Stimulated activated CD8-positive, alpha-beta memory T cell treated with anti-CD3 and anti-CD28 coated beads, Interleukin-7, amount 100 ng/mL, for 4 hours (primary cell): Measurements from ENCODE around the gene RUVBL2.
A peak's percentile ranks its signal among the peaks of the same experiment; 100 is the strongest.
"Not testable (repeated sequence)": the region's sequence is repeated elsewhere in the genome, so short reads cannot be mapped to it uniquely, and the experiment has no call there.

Experiments used
- DNase-seq, 2 donors: peaks; one replicate each; pipeline ENCODE4 v3.0.0-alpha.2; 2020; ENCODE audit warnings: low read depth in 2 of 2

RUVBL2 gene

DNA sequence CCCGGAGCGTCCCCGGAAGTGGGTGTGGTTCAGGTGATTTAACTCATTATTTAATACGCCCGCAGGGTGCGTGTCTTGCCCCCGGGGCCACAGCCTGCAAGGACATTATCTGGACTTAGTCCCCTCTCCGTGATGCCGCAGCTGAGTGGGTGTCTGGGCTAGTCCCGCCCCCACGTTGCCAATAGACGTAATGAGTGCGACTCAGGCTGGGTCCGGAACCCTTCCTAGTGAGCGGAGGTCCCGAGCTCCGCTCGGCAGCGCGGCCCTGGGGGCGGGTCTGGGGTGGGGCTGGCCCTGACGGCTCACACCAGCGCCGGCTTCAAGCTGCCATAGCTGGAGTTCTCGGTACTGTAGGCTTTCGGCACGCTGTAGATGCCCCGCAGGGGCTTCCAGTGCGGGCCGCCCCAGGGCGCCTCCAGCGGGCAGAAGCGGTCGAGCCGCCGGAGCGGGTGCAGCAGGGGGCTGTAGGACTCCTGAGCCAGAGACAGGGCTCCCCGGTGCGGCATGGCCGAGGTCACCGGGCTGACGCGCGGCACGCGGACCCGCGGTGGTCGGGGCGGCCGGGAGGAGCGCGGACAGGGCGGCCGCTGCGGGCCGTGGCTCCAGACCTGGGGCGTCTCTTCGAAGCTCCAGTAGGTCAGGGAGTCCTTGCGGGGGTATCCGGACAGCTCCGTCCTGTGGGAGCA, 24.1 kb downstream of the RUVBL2 start:
- DNase-seq: peak in 1 of 2 donors; percentile 53

DNA sequence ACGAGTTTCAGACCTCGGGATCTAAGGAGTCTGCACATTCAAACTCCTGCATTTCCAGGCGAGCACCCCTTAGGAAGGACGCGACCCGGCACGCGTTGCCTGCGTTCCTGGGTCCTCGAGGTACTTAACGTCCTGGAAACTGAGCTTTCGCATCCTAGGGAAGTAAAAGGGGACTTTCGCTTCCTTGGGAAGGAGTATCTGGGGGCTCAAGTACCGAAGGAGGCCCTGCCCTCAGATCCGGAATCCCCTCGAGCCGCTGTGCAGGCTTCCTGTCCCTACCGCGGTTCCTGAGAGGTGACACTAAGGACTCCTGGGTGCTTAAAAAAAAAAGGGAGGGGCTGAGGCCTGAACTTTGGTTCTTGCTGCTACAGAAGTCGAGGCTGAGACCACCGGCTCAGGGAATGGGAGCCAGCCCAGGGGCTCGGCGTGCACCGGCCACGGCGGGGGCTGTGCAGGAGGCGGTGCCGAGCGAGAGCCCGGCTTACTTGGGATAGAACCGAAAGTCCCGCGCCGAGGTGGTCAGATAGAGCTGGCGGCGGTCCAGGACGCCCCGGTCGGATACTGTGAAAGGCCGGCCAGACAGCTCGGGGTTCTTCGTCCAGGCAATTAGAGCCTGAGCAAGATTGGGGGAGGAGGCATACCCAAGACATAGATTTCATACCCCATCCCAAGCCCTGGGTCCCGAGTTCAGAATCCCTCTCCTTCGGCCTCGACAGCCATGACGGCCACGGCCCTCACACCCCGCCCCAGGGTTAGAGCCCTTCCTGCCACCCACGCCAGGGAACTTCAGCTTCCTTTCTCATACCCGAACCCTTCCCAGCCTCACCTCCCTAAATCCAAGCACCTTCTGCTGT, 24.9 kb downstream of the RUVBL2 start:
- not testable (repeated sequence) for DNase-seq

DNA sequence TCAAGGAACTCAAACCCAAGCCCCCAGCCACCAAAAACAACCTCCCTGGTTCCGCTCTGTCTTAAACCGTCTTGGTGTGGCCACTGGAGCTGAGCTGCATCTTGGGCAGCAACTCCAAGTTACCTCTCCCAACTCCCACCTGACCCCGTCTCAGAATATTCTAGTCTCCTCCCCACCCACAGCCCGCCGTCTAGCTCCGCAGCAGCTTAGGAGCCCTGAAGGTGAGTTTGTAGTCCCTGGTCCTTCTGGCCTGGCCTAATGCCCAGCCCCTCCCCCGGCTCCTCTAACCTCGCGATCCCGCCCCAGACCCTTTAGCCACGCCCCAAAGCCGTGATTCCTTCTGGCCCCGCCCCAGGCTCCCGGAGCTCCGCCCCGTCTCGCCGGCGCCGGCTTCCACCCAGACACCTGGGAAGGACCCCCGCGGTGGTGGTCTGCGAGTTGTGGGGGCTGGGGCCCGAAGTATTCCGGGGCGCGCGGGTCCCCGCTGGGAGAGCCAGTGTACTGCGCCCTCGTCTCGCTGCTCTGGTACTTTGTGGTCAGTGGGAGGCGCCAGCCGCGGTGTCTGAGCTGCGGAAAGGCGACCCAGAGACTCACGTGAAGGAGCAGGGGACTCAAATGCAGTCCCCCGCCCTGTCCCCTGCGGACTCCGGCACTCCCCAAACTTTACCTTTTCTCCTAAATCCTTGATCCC, 25.7 kb downstream of the RUVBL2 start:
- DNase-seq: peak in 1 of 2 donors; percentile 43

DNA sequence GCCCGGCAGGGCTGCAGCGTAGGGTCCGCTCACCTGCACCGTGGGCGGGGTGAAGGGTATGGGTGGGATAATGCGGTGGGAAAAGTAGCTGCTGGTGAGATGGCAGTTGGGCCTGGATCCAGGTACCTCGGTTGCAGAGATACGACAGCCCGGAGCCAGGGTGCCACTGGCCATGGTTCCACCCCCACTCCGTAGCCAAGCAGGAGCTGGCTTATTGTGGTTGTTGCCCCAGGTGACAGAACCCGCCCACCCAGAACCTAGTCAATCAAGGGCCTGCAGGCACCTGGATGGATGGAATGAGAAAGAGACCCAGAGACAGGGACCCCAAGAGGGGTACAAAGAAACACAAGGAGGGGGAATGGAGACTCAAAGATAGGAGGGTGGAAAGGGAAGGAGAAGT, 26.7 kb downstream of the RUVBL2 start:
- no peak for DNase-seq

DNA sequence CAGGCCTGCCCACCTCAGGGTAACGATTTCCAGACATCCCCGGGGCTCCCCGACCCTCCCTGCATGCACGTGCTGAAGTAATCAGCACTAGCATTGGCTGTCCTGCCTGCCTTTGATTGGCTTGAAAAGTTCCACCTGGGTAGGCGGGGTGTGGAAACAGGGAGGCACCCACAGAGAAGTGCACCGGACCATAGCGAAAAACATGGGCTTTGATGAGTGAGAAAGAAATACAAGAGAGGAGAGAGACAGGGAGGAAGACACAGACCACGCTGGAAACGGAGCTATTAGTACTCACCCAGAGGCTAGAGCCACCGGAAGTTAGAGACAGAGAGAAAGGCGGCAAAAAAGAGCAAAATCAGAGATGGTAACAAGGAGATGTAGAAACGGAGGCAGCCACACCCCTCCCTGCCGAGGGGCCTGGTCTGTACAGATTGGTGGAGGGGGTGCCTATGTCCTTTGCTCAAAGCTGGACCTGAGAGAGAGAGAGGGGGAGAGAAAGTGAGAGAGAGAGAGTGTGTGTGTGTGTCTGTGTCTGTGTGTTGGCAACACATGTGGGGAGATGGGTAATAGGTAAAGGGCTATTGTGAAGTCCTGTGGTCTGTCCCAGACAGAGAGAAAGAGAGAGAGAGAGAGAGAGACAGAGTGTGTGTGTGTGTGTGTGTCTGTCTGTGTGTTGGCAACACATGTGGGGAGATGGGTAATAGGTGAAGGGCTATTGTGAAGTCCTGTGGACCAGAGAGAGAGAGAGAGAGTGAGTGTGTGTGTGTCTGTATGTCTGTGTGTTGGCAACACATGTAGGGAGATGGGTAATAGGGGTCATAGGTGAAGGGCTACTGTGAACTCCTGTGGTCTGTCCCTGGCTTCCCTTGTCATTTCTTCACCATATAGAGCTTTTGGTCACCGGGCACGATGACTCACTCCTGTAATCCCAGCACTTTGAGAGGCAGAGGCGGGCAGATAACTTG, 27.5 kb downstream of the RUVBL2 start:
- no peak for DNase-seq

DNA sequence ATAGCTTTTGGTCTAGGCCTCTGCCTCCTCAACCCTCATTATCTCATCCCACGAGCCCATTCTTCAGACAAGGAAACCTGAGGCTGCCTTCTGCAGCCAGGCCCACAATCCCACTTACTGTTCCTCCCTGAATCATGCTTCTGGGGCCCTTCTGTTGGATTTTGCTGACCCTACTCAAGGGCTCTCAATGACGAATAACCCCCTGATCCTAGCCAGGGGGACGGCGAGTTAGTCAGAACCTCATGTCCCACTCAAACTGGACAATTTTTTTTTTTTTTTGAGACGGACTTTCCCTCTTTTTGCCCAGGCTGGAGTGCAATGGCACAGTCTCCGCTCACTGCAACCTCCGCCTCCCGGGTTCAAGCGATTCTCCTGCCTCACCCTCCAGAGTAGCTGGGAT, 28.4 kb downstream of the RUVBL2 start:
- DNase-seq: no peak

DNA sequence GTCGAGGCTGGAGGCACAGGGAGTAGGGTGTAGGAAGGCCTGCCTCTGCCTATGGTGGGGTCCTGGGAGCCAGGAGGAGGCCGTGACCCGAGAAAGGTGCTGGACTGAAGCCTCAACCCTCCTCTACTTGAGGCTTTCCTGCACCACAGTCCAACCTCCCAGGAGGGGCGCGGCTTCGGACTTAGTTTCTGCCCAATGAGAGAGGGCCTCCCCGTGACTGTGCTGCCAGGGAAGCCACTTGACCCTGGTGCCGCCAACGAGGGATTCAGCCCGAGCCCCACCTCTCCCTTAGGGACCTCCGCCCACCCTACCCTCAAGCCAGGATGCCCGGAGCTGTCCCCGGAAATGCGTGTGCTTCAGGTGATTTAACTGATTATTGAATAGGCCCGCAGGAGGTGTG, 30.5 kb downstream of the RUVBL2 start, which contains the start of gene CGB3:
CGB3 (minus strand) TSS at position 101 of the 400 bp plus-strand sequence. CDS start 362 bp downstream, outside the sequence.
- not testable (repeated sequence) for DNase-seq

DNA sequence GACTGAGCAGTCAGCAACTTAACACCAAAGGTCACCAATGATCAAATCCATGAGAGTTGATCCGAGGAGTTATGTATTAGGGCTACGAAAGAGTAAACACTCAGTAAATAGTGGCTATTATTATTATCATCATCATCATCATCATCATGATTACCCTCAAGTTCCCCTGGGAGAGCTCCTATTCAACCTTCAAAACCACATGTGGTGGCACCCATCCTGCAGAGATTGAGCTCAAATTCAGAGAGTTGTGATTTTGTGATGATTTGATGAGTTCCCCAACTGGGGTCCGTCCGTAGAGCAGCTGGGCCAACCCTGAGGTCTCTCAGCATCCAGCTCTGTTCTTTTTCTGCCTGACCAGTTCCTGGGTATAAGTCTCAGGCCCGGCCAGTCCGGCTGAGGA, 31.4 kb downstream of the RUVBL2 start:
- not testable (repeated sequence) for DNase-seq

DNA sequence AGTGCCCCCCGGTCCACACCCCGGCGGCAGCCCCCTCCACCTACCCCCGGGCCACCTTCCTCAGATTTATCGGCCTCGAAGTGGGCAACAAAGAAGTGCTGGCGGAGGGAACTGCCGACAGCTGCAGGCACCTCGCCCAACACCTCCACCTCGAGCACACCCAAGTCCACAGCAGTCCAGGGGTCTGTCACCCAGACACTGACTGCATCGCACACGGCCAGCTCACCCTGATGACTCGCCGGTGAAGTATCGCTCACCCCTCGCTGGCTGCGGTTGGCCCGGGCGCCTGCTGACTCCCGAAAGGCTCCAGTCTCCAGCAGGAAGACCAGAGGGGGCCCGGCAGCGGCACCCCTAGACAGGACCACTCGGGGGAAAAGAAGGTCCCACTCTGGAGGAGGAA, 31.9 kb downstream of the RUVBL2 start:
- DNase-seq: not testable (repeated sequence)

DNA sequence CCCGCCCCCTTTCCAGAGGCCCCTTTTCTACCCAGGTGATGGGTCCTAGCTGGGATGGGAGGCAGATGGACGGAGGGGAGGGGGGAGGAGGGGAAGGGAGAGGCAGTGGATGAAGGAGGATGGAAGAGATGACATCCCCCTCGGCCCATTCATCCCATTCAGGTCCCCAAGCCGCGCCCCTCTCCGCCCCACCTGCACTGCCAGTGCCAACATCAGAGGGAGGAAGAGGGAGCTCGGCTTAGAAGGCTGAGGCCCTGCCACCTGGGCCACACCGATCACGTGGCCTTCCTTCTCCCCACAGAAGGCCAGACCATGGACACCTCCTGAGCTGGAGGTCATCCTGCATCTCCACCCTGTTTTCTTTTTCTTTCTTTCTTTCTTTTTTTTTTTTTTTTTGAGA, 35.0 kb downstream of the RUVBL2 start:
- not testable (repeated sequence) for DNase-seq

DNA sequence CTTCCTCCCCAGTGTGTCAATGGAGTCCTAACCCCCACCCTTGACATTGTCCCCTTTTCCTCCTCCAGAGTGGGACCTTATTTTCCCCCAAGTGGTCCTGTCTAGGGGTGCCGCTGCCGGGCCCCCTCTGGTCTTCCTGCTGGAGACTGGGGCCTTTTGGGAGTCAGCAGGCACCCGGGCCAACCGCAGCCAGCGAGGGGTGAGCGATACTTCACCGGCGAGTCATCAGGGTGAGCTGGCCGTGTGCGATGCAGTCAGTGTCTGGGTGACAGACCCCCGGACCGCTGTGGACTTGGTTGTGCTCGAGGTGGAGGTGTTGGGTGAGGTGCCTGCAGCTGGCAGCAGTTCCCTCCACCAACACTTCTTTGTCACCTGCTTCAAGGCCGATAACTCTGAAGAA, 36.1 kb downstream of the RUVBL2 start:
- not testable (repeated sequence) for DNase-seq

DNA sequence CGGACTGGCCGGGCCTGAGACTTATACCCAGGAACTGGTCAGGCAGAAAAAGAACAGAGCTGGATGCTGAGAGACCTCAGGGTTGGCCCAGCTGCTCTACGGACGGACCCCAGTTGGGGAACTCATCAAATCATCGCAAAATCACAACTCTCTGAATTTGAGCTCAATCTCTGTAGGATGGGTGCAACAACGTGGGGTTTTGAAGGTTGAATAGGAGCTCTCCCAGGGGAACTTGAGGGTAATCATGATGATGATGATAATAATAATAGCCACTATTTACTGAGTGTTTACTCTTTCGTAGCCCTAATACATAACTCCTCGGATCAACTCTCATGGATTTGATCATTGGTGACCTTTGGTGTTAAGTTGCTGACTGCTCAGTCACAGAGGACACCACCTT, 36.6 kb downstream of the RUVBL2 start:
- not testable (repeated sequence) for DNase-seq

DNA sequence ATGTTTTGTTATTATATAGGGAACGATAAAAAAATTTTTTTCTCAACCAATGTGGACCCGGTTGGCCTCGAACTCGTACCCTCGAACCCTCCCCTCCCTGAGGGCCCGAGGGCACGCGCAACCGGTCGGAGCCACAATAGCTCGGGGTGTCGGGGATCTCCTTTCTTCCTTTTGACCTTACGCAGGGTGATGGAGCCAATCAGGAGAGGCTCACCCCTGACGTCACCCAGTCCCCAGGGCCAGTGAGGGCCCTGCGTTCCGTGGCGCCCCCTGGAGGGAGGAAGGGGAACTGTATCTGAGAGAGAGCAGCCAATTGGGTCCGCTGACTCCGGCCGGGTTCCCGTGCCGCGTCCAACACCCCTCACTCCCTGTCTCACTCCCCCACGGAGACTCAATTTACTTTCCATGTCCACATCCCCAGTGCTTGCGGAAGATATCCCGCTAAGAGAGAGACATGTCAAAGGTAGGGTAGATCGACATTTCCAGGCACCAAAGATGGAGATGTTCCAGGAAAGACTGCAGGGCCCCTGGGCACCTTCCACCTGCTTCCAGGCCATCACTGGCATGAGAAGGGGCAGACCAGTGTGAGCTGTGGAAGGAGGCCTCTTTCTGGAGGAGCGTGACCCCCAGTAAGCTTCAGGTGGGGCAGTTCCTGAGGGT, 38.1 kb downstream of the RUVBL2 start, which contains the start of gene CGB2:
CGB2 (plus strand) TSS at position 249 of the 660 bp plus-strand sequence; CDS start at position 455, 206 bp downstream.
- DNase-seq: peak in 1 of 2 donors; percentile 45

DNA sequence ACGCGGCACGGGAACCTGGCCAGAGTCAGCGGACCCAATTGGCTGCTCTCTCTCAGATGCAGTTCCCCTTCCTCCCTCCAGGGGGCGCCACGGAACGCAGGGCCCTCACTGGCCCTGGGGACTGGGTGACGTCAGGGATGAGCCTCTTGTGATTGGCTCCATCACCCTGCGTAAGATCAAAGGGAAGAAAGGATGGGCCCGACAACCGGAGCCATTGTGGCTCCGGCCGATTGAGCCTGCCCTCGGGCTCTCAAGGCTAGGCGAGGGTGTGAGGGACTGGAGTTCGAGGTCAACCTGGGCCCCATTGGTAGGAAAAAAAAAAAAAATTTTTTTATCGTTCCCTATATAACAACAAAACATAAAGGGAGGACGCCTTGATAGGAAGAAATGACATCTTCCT, 43.1 kb downstream of the RUVBL2 start, which contains the start of gene CGB1:
CGB1 (minus strand) TSS at position 81 of the 400 bp plus-strand sequence. CDS start 184 bp downstream, outside the sequence.
- not testable (repeated sequence) for DNase-seq

DNA sequence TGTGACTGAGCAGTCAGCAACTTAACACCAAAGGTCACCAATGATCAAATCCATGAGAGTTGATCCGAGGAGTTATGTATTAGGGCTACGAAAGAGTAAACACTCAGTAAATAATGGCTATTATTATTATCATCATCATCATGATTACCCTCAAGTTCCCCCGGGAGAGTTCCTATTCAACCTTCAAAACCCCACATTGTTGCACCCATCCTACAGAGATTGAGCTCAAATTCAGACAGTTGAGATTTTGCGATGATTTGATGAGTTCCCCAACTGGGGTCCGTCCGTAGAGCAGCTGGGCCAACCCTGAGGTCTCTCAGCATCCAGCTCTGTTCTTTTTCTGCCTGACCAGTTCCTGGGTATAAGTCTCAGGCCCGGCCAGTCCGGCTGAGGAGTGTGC, 44.4 kb downstream of the RUVBL2 start:
- DNase-seq: not testable (repeated sequence)

DNA sequence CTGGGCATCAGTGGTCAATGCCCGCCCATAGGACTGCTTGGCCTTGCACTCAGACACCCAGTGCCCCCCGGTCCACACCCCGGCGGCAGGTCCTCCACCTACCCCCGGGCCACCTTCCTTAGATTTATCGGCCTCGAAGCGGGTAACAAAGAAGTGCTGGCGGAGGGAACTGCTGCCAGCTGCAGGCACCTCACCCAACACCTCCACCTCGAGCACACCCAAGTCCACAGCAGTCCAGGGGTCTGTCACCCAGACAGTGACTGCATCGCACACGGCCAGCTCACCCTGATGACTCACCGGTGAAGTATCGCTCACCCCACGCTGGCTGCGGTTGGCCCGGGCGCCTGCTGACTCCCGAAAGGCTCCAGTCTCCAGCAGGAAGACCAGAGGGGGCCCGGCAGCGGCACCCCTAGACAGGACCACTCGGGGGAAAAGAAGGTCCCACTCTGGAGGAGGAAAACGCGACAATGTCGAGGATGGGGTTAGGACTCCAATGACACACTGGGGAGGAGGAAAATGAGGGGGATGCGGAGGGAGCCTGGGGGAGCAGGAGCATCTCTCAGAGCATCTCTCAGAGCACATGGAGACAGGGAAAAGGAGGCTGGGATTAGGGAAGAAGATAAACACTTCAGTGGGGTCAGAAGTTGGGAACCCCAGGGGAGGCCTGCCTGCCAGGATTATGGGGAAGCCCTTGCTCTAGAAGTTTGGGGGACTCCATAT, 45.0 kb downstream of the RUVBL2 start:
- DNase-seq: not testable (repeated sequence)

DNA sequence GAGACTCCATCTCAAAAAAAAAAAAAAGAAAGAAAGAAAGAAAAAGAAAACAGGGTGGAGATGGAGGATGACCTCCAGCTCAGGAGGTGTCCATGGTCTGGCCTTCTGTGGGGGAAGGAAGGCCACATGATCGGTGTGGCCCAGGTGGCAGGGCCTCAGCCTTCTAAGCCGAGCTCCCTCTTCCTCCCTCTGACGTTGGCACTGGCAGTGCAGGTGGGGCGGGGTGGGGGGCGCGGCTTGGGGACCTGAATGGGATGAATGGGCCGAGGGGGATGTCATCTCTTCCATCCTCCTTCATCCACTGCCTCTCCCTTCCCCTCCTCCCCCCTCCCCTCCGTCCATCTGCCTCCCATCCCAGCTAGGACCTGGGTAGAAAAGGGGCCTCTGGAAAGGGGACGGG, 46.0 kb downstream of the RUVBL2 start:
- not testable (repeated sequence) for DNase-seq

DNA sequence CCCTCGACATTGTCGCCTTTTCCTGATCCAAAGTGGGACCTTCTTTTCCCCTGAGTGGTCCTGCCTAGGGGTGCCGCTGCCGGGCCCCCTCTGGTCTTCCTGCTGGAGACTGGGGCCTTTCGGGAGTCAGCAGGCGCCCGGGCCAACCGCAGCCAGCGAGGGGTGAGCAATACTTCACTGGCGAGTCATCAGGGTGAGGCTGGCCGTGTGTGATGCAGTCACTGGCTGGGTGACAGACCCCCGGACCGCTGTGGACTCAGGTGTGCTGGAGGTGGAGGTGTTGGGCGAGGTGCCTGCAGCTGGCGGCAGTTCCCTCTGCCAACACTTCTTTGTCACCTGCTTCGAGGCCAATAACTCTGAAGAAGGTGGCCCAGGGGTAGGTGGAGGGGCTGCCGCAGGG, 48.5 kb downstream of the RUVBL2 start:
- no peak for DNase-seq

DNA sequence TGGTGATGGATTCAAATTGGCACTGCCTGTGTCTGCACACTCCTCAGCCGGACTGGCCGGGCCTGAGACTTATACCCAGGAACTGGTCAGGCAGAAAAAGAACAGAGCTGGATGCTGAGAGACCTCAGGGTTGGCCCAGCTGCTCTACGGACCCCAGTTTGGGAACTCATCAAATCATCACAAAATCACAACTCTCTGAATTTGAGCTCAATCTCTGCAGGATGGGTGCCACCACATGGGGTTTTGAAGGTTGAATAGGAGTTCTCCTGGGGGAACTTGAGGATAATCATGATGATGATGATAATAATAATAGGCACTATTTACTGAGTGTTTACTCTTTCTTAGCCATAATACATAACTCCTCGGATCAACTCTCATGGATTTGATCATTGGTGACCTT, 49.0 kb downstream of the RUVBL2 start:
- not testable (repeated sequence) for DNase-seq

DNA sequence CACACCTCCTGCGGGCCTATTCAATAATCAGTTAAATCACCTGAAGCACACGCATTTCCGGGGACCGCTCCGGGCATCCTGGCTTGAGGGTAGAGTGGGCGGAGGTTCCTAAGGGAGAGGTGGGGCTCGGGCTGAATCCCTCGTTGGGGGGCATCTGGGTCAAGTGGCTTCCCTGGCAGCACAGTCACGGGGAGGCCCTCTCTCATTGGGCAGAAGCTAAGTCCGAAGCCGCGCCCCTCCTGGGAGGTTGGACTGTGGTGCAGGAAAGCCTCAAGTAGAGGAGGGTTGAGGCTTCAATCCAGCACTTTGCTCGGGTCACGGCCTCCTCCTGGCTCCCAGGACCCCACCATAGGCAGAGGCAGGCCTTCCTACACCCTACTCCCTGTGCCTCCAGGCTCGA, 49.9 kb downstream of the RUVBL2 start, which contains the start of gene CGB5:
CGB5 (plus strand) TSS at position 301 of the 400 bp plus-strand sequence. CDS start 362 bp downstream, outside the sequence.
- not testable (repeated sequence) for DNase-seq
